MCF 10A (cell line): ENCODE results near the gene PLPPR5. TPM values are rescaled to one million over a fixed set of nuclear protein-coding genes. Genes with fewer than 3 reads are reported as not detected.

ENCODE experiments used
- BruUV-seq: library from RNA; stranded (reverse); fragments of 400-500 nt; replicated peaks from 2 replicates; lab custom pipeline; 2021; lab: Mats Ljungman, UMichigan
- CTCF ChIA-PET: fragments of 300-600 bp; sonication (Branson Sonifier 250); formaldehyde crosslinking; extraction: SDS; loops from one replicate; lab custom pipeline; 2021; ENCODE audit warnings: antibody characterized with exemption, inconsistent platforms; lab: Yijun Ruan, JAX
- POLR2A ChIA-PET: fragments of 300-600, 350-650 bp; sonication (Branson Sonifier 250); formaldehyde crosslinking; extraction: SDS; loops from one replicate; lab custom pipeline; 2020; ENCODE audit warnings: antibody characterized with exemption, inconsistent platforms; lab: Yijun Ruan, JAX
- DNase-seq: peaks from one replicate; pipeline ENCODE4 v3.0.0-alpha.2; 2018; ENCODE audit not compliant: unreplicated experiment
- H3K27ac Mint-ChIP-seq: one replicate; pipeline ENCODE4 v1.8.0; 2022; ENCODE audit warnings: mild to moderate bottlenecking, low read depth, mixed read lengths; ENCODE audit not compliant: unreplicated experiment
- H3K27me3 Mint-ChIP-seq: one replicate; pipeline ENCODE4 v1.8.0; 2022; ENCODE audit warnings: mixed read lengths; ENCODE audit not compliant: insufficient read depth, unreplicated experiment
- H3K36me3 Mint-ChIP-seq: one replicate; pipeline ENCODE4 v1.8.0; 2022; ENCODE audit warnings: mild to moderate bottlenecking, moderate library complexity, mixed read lengths; ENCODE audit not compliant: insufficient read depth, unreplicated experiment
- H3K4me1 Mint-ChIP-seq: one replicate; pipeline ENCODE4 v1.8.0; 2022; ENCODE audit warnings: mixed read lengths; ENCODE audit not compliant: insufficient read depth, unreplicated experiment
- H3K4me3 Mint-ChIP-seq: one replicate; pipeline ENCODE4 v1.8.0; 2022; ENCODE audit warnings: mild to moderate bottlenecking, moderate library complexity, mixed read lengths; ENCODE audit not compliant: unreplicated experiment
- H3K9me3 Mint-ChIP-seq: one replicate; pipeline ENCODE4 v1.8.0; 2022; ENCODE audit warnings: mixed read lengths; ENCODE audit not compliant: unreplicated experiment
- intact Hi-C: fragments of 100-400 bp; cut with micrococcal nuclease; formaldehyde crosslinking; loops from 2 replicates; pipeline ENCODE4 v1.14.1; 2022
- total RNA-seq: library from RNA; stranded (reverse); gene quantifications from 2 replicates; pipeline ENCODE4 v1.2.3, GENCODE V29; 2022
- TF ChIP-seq, protein P1 (sequence below): fragments of 200-600 bp; IDR thresholded peaks from one replicate; pipeline ENCODE4 v1.8.0; 2022; ENCODE audit warnings: antibody characterized with exemption, mild to moderate bottlenecking; ENCODE audit not compliant: unreplicated experiment

Gene PLPPR5
- total RNA-seq, 1 experiment from 2014 or later: not detected

DNA sequence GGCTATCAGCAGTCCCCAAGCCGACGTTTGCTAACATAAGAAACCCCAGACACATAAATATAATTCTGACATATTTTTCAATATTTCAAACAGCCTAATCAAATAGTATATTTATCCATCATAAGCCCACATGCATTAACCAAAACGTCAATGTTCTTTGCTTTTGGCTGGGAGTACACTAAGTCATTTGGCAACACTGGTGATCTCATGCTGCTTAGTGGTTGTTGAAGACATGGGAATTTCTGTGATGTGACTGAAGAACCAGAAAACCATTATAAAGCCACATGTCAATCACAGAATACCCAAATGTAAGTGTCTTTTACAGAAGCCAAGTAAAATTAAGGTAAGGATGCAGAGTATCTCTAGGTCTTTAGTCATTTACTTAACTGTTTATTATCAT is 57.6 kb downstream of the PLPPR5 start:
- intact Hi-C loops: no loop called here
- DNase-seq: no peak
- no peaks in the 10 kb centered on the region for H3K4me1 Mint-ChIP-seq
- ChIA-PET POLR2A (no interaction called here), CTCF (no interaction called here)
- no peaks in the 10 kb centered on the region for H3K27me3 Mint-ChIP-seq
- H3K9me3 Mint-ChIP-seq: no peaks in the 10 kb centered on the region
- H3K27ac Mint-ChIP-seq: no peak overlapping the region
- TF ChIP-seq, protein P1, sequence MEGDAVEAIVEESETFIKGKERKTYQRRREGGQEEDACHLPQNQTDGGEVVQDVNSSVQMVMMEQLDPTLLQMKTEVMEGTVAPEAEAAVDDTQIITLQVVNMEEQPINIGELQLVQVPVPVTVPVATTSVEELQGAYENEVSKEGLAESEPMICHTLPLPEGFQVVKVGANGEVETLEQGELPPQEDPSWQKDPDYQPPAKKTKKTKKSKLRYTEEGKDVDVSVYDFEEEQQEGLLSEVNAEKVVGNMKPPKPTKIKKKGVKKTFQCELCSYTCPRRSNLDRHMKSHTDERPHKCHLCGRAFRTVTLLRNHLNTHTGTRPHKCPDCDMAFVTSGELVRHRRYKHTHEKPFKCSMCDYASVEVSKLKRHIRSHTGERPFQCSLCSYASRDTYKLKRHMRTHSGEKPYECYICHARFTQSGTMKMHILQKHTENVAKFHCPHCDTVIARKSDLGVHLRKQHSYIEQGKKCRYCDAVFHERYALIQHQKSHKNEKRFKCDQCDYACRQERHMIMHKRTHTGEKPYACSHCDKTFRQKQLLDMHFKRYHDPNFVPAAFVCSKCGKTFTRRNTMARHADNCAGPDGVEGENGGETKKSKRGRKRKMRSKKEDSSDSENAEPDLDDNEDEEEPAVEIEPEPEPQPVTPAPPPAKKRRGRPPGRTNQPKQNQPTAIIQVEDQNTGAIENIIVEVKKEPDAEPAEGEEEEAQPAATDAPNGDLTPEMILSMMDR: no peak
- BruUV-seq: no TSS peak
- H3K4me3 Mint-ChIP-seq: no peak overlapping the region
- H3K36me3 Mint-ChIP-seq: no peaks in the 10 kb centered on the region

DNA sequence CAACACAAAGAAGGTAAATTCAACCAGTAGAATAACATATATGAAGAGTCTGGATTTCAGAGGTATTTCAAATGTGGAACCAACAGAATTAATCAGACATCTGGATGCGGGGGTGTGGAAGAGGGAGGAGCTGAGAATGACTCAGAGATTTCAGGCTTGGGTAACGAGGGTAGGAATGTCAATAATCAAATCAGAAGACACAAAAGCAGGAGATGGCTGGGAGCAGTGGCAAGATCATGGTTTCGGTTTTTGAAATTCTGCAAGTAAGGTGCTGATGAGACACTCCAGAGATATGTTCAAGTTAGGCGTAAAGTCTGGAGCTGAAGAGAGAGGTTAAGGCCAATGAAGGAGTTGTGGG is 64.0 kb downstream of the PLPPR5 start:
- TF ChIP-seq, protein P1: no peak
- Mint-ChIP-seq H3K4me1 (peaks cover 18% of the 10 kb centered on the region), H3K27me3 (no peaks in the 10 kb centered on the region), H3K36me3 (no peaks in the 10 kb centered on the region), H3K4me3 (peak overlapping the region; percentile 26), H3K27ac (peak overlapping the region; percentile 21), H3K9me3 (no peaks in the 10 kb centered on the region)
- ChIA-PET CTCF (interaction anchor here (1.0 kb wide), 1 partner anchor 42 kb away, joined by 3 read pairs; no protein-coding TSS in a partner anchor), POLR2A (interaction anchor here (1.2 kb wide), 1 partner anchor 33 kb away, joined by 3 read pairs; no protein-coding TSS in a partner anchor)
- DNase-seq: peak; percentile 83
- BruUV-seq: no TSS peak
- intact Hi-C loops: no loop called here

DNA sequence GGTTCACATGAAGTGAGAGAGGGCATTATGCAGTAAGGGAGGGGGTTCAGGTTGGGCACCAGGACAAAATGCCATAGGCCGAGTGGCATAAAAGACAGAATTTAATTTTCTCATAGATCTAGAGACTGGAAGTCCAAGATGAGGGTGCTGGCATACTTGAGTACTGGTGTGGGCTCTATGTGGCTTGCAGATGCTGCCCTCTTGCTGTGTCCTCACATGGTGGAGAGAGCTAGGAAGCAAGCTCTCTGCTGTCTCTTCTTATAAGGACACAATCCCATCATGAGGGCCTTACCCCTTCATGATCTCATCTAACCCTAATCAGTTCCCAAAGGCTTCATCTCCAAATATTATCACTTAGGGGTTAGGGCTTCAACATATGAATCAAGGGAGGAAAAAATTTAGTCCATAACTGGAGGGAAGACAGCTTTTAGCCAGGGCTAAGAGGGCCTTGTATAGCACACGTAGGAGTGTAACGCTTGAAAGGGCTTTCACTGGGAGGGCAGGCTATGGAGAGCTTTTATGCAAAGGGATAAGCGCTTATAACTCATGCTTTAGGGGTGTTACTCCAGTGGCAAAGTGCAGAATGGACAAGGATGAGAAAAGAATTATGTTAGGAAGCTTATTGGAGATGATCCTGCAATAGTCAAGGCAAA is 64.5 kb downstream of the PLPPR5 start:
- intact Hi-C loops: no loop called here
- no peaks in the 10 kb centered on the region for H3K9me3 Mint-ChIP-seq
- peak overlapping the region; percentile 21 for H3K27ac Mint-ChIP-seq
- H3K36me3 Mint-ChIP-seq: no peaks in the 10 kb centered on the region
- CTCF ChIA-PET: interaction anchor here (1.0 kb wide), 1 partner anchor 42 kb away, joined by 3 read pairs; no protein-coding TSS in a partner anchor
- TF ChIP-seq, protein P1: no peak
- peaks cover 18% of the 10 kb centered on the region for H3K4me1 Mint-ChIP-seq
- no TSS peak for BruUV-seq
- DNase-seq: no peak
- no peaks in the 10 kb centered on the region for H3K27me3 Mint-ChIP-seq
- H3K4me3 Mint-ChIP-seq: peak overlapping the region; percentile 26
- POLR2A ChIA-PET: interaction anchor here (1.2 kb wide), 1 partner anchor 32 kb away, joined by 3 read pairs; no protein-coding TSS in a partner anchor

DNA sequence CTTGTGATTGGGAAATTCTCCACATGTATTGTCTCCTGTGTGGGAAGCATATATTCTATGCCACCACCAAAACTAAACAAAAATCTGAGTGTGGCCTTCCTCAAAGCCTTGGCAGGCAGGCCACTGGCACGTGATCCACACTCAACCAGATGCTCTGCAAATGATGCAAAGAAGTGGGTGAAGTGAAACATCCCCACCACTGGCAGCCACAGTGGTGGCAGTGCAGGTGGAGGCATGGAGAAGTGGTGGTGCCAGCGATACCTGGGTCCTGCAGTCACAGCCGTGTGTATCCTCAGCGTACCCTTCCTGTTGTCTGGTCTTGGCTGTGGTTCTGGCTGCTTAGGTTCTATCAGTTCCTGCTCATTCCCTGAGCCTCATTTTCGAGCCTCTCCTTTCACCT is 65.2 kb downstream of the PLPPR5 start:
- no TSS peak for BruUV-seq
- Mint-ChIP-seq H3K27me3 (no peaks in the 10 kb centered on the region), H3K27ac (no peak overlapping the region), H3K4me3 (no peak overlapping the region), H3K9me3 (no peaks in the 10 kb centered on the region), H3K36me3 (no peaks in the 10 kb centered on the region), H3K4me1 (peaks cover 18% of the 10 kb centered on the region)
- intact Hi-C loops: no loop called here
- CTCF ChIA-PET: no interaction called here
- DNase-seq: no peak
- TF ChIP-seq, protein P1: no peak
- POLR2A ChIA-PET: no interaction called here
